ENCODE data around the gene PPP4R2.
A peak's percentile ranks its signal among the peaks of the same experiment; 100 is the strongest.

DNA sequence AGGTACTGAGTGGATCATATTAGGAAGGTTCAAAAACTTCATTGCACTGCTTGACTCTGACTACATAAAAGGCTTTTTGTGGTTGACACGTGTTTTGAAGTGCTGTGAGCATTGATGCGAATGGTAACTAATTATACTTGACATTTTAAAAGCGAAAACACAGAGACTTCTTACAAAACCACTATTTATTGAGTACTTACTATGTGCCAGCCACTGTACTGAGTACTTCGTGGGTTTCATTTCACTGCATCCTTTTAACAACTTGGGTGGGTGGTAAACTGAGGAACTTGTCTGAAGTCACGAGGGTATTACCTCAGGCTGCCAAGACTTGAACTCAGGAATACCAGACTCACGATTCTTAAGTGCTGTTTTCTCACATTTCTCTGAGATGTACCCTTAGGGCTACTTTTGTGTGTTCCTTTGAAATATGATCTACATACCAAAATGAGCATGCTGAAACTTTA is 45.3 kb upstream of the PPP4R2 start:
- TF ChIP-seq EP300 (IDR thresholded peaks at IDR 0.05), result peak in 1 of 2 donors; percentile 36
- TF ChIP-seq, protein P1, sequence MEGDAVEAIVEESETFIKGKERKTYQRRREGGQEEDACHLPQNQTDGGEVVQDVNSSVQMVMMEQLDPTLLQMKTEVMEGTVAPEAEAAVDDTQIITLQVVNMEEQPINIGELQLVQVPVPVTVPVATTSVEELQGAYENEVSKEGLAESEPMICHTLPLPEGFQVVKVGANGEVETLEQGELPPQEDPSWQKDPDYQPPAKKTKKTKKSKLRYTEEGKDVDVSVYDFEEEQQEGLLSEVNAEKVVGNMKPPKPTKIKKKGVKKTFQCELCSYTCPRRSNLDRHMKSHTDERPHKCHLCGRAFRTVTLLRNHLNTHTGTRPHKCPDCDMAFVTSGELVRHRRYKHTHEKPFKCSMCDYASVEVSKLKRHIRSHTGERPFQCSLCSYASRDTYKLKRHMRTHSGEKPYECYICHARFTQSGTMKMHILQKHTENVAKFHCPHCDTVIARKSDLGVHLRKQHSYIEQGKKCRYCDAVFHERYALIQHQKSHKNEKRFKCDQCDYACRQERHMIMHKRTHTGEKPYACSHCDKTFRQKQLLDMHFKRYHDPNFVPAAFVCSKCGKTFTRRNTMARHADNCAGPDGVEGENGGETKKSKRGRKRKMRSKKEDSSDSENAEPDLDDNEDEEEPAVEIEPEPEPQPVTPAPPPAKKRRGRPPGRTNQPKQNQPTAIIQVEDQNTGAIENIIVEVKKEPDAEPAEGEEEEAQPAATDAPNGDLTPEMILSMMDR (IDR thresholded peaks at IDR 0.05), result no peak
- TF ChIP-seq POLR2A (IDR thresholded peaks at IDR 0.05), result no peak

Data from tibial nerve (tissue), 4 donors.